ENCODE results near the gene NADSYN1. TPM values are rescaled to one million over a fixed set of nuclear protein-coding genes. Genes with fewer than 3 reads are reported as not detected.
"Not testable (repeated sequence)": the region's sequence is repeated elsewhere in the genome, so short reads cannot be mapped to it uniquely, and the experiment has no call there.

The NADSYN1 gene
- polyA plus RNA-seq, 2 donors: 67.9 to 98.4 TPM

DNA sequence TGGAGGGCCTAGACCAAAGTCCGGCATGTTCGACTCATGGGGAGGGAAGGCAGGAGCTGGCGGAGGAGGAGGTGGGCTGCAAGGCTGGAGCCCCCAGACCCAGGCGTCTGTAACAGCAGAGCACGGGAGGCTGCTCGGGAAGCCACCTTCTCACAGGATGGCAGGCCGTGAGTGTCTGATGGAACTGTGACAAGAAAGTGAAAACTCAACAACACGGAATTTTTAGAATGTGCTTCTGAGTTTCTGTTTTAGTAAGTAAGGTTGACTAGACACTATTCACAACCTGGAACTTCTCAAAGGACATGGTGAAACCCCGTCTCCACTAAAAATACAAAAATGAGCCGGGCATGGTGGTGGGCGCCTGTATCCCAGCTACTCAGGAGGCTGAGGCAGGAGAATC is 87.0 kb downstream of the NADSYN1 start:
- WGBS, 2 donors: 90 to 91% methylated on average over 11 of the region's 11 CpGs
- H3K9me3 ChIP-seq (ENCODE audit: control insufficient read depth in 2 of 2, insufficient read depth in 1 of 2, low read depth in 1 of 2, low read length in 1 of 2); H3K4me1 ChIP-seq (ENCODE audit: control insufficient read depth in 2 of 2, insufficient read depth in 2 of 2, low read length in 1 of 2); H3K27ac ChIP-seq (ENCODE audit: low read depth in 2 of 2, low read length in 1 of 2); H3K27me3 ChIP-seq (ENCODE audit: control insufficient read depth in 1 of 2, insufficient read depth in 2 of 2, low read length in 2 of 2); H3K4me3 ChIP-seq (ENCODE audit: low read depth in 1 of 2, low read length in 2 of 2); H3K36me3 ChIP-seq (ENCODE audit: control insufficient read depth in 2 of 2, insufficient read depth in 2 of 2, low read length in 1 of 2): not testable (repeated sequence)

DNA sequence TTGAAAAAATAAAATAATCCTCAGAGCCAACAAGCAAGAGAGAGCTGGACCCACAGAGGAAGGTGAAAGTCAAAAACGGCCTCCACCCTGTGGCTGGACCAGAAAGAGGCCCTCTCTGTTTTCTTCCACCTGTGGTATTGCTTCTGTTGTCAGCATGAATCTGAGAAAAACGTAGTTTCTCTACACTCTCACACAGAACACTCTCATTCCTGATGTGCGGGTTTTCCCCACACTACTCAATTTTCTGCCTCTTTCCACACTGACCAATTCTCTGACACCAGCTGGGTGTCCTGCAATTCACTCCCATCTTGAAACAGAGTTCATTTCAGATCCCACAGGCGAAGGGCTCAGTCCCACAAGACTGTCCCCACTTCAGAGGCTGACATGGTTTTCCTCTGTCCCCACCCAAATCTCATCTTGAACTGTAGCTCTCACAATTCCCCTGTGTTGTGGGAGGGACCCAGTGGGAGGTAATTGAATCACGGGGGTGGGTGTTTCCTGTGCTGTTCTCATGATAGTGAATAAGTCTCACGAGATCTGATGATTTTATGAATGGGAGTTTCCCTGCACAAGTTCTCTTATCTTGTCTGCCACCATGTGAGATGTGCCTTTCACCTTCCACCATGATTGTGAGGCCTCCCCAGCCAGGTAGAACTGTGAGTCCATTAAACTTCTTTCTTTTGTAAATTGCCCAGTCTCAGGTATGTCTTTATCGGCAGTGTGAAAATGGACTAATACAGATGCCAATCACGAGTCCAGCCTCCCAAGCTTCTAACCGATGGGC is 87.7 kb downstream of the NADSYN1 start:
- not testable (repeated sequence) for H3K27ac ChIP-seq (ENCODE audit: low read depth in 2 of 2, low read length in 1 of 2); H3K27me3 ChIP-seq (ENCODE audit: control insufficient read depth in 1 of 2, insufficient read depth in 2 of 2, low read length in 2 of 2); H3K4me3 ChIP-seq (ENCODE audit: low read depth in 1 of 2, low read length in 2 of 2); H3K4me1 ChIP-seq (ENCODE audit: control insufficient read depth in 2 of 2, insufficient read depth in 2 of 2, low read length in 1 of 2); H3K9me3 ChIP-seq (ENCODE audit: control insufficient read depth in 2 of 2, insufficient read depth in 1 of 2, low read depth in 1 of 2, low read length in 1 of 2); H3K36me3 ChIP-seq (ENCODE audit: control insufficient read depth in 2 of 2, insufficient read depth in 2 of 2, low read length in 1 of 2)
- WGBS, 2 donors: 85 to 87% methylated on average over 9 of the region's 9 CpGs

GRCh38 chr11:71542382-71542781 is 89.4 kb downstream of the NADSYN1 start:
- H3K36me3 ChIP-seq (ENCODE audit: control insufficient read depth in 2 of 2, insufficient read depth in 2 of 2, low read length in 1 of 2): no peaks in the 10 kb centered on the region
- no peaks in the 10 kb centered on the region for H3K27me3 ChIP-seq (ENCODE audit: control insufficient read depth in 1 of 2, insufficient read depth in 2 of 2, low read length in 2 of 2)
- WGBS, 2 donors: 88 to 91% methylated on average over 7 of the region's 7 CpGs
- no peak overlapping the region for H3K4me3 ChIP-seq (ENCODE audit: low read depth in 1 of 2, low read length in 2 of 2)
- H3K9me3 ChIP-seq (ENCODE audit: control insufficient read depth in 2 of 2, insufficient read depth in 1 of 2, low read depth in 1 of 2, low read length in 1 of 2): peaks cover 0 to 4% of the 10 kb centered on the region in 2 donors
- no peaks in the 10 kb centered on the region for H3K4me1 ChIP-seq (ENCODE audit: control insufficient read depth in 2 of 2, insufficient read depth in 2 of 2, low read length in 1 of 2)
- H3K27ac ChIP-seq (ENCODE audit: low read depth in 2 of 2, low read length in 1 of 2): no peak overlapping the region

- Histone ChIP-seq H3K36me3 (ENCODE audit: control insufficient read depth in 2 of 2, insufficient read depth in 2 of 2, low read length in 1 of 2) (no peaks in the 10 kb centered on the region), H3K4me3 (ENCODE audit: low read depth in 1 of 2, low read length in 2 of 2) (no peak overlapping the region), H3K27me3 (ENCODE audit: control insufficient read depth in 1 of 2, insufficient read depth in 2 of 2, low read length in 2 of 2) (no peaks in the 10 kb centered on the region), H3K27ac (ENCODE audit: low read depth in 2 of 2, low read length in 1 of 2) (no peak overlapping the region), H3K4me1 (ENCODE audit: control insufficient read depth in 2 of 2, insufficient read depth in 2 of 2, low read length in 1 of 2) (no peaks in the 10 kb centered on the region), H3K9me3 (ENCODE audit: control insufficient read depth in 2 of 2, insufficient read depth in 1 of 2, low read depth in 1 of 2, low read length in 1 of 2) (peaks cover 0 to 4% of the 10 kb centered on the region in 2 donors)
- WGBS, 2 donors: 72 to 76% methylated on average over 15 of the region's 15 CpGs
These were observed 90.1 kb downstream of the NADSYN1 start for GRCh38 chr11:71542879-71543777.

DNA sequence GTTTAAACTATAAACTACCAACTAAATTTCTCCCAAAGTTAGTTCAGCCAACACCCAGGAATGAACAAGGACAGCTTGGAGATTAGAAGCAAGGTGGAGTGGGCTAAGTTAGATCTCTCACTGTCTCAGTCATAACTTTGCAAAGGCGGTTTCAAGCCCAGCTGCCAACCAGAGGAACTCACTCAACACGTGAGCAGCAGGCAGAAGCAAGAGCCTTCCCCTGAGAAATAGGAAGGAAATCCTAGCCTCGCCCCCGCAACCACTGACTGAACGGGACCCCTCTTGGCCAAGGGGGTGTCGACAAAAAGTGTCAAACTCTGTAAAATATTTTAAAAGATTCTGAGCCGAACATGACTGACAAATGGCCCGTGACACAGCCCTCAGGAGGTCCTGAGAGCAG is 90.9 kb downstream of the NADSYN1 start:
- WGBS, 2 donors: 54 to 55% methylated on average over 8 of the region's 8 CpGs
- H3K4me1 ChIP-seq (ENCODE audit: control insufficient read depth in 2 of 2, insufficient read depth in 2 of 2, low read length in 1 of 2): no peaks in the 10 kb centered on the region

GRCh38 chr11:71544525-71545214 is 91.7 kb downstream of the NADSYN1 start:
- H3K27me3 ChIP-seq (ENCODE audit: control insufficient read depth in 1 of 2, insufficient read depth in 2 of 2, low read length in 2 of 2): no peaks in the 10 kb centered on the region
- no peak overlapping the region for H3K27ac ChIP-seq (ENCODE audit: low read depth in 2 of 2, low read length in 1 of 2)
- WGBS, 2 donors: 70 to 79% methylated on average over 6 of the region's 6 CpGs
- H3K36me3 ChIP-seq (ENCODE audit: control insufficient read depth in 2 of 2, insufficient read depth in 2 of 2, low read length in 1 of 2): no peaks in the 10 kb centered on the region
- no peak overlapping the region for H3K4me3 ChIP-seq (ENCODE audit: low read depth in 1 of 2, low read length in 2 of 2)
- peaks cover 0 to 4% of the 10 kb centered on the region in 2 donors for H3K9me3 ChIP-seq (ENCODE audit: control insufficient read depth in 2 of 2, insufficient read depth in 1 of 2, low read depth in 1 of 2, low read length in 1 of 2)
- no peaks in the 10 kb centered on the region for H3K4me1 ChIP-seq (ENCODE audit: control insufficient read depth in 2 of 2, insufficient read depth in 2 of 2, low read length in 1 of 2)

More for the DNA sequence above, 90.9 kb downstream of the NADSYN1 start:
- peaks cover 0 to 4% of the 10 kb centered on the region in 2 donors for H3K9me3 ChIP-seq (ENCODE audit: control insufficient read depth in 2 of 2, insufficient read depth in 1 of 2, low read depth in 1 of 2, low read length in 1 of 2)
- no peak overlapping the region for H3K4me3 ChIP-seq (ENCODE audit: low read depth in 1 of 2, low read length in 2 of 2)
- no peak overlapping the region for H3K27ac ChIP-seq (ENCODE audit: low read depth in 2 of 2, low read length in 1 of 2)
- no peaks in the 10 kb centered on the region for H3K27me3 ChIP-seq (ENCODE audit: control insufficient read depth in 1 of 2, insufficient read depth in 2 of 2, low read length in 2 of 2)
- H3K36me3 ChIP-seq (ENCODE audit: control insufficient read depth in 2 of 2, insufficient read depth in 2 of 2, low read length in 1 of 2): no peaks in the 10 kb centered on the region

DNA sequence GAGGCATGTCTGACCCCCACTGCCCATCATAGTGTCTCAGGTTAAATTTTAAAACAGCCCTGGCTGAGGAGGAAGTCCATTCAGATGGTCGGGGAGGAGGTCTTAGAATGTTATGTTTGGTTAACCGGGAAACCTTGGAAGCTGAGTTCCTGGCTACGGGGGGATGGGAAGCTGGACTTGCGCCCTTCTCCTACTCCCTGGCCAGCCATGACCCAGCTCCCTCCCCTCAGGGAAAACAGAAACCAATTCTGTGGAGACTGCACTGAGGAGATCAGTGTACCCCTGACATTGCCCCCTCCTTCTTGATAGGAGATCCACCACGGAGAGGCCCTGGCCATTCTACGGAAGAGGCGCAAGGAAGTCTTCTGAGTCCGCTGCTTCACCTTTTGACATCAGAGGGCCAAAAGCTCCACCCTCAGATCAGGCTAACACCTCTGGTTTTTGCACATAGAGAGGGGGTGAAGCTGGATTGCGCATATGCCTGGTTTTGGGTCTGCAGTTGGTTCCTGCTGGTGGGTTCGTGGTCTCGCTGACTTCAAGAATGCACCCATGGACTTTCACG is 92.5 kb downstream of the NADSYN1 start:
- H3K27ac ChIP-seq (ENCODE audit: low read depth in 2 of 2, low read length in 1 of 2): no peak overlapping the region
- H3K4me1 ChIP-seq (ENCODE audit: control insufficient read depth in 2 of 2, insufficient read depth in 2 of 2, low read length in 1 of 2): no peaks in the 10 kb centered on the region
- no peak overlapping the region for H3K4me3 ChIP-seq (ENCODE audit: low read depth in 1 of 2, low read length in 2 of 2)
- H3K36me3 ChIP-seq (ENCODE audit: control insufficient read depth in 2 of 2, insufficient read depth in 2 of 2, low read length in 1 of 2): no peaks in the 10 kb centered on the region
- H3K27me3 ChIP-seq (ENCODE audit: control insufficient read depth in 1 of 2, insufficient read depth in 2 of 2, low read length in 2 of 2): no peaks in the 10 kb centered on the region
- H3K9me3 ChIP-seq (ENCODE audit: control insufficient read depth in 2 of 2, insufficient read depth in 1 of 2, low read depth in 1 of 2, low read length in 1 of 2): peaks cover 0 to 4% of the 10 kb centered on the region in 2 donors
- WGBS, 2 donors: 86 to 89% methylated on average over 12 of the region's 12 CpGs

GRCh38 chr11:71548120-71548519 is 95.1 kb downstream of the NADSYN1 start, which contains the start of gene KRTAP5-9:
Gene KRTAP5-9, plus strand, starts transcription at chr11:71548420. Its CDS starts 238 bp downstream, at chr11:71548658.
- no peak within 1 kb of the TSS for H3K4me3 ChIP-seq (ENCODE audit: low read depth in 1 of 2, low read length in 2 of 2)
- peaks cover 0 to 4% of the 10 kb centered on the region in 2 donors for H3K9me3 ChIP-seq (ENCODE audit: control insufficient read depth in 2 of 2, insufficient read depth in 1 of 2, low read depth in 1 of 2, low read length in 1 of 2)
- H3K36me3 ChIP-seq (ENCODE audit: control insufficient read depth in 2 of 2, insufficient read depth in 2 of 2, low read length in 1 of 2): no peaks in the 10 kb centered on the region
- WGBS, 2 donors: 78 to 79% methylated on average over 5 of the region's 5 CpGs
- no peaks in the 10 kb centered on the region for H3K27me3 ChIP-seq (ENCODE audit: control insufficient read depth in 1 of 2, insufficient read depth in 2 of 2, low read length in 2 of 2)
- no peaks in the 10 kb centered on the region for H3K4me1 ChIP-seq (ENCODE audit: control insufficient read depth in 2 of 2, insufficient read depth in 2 of 2, low read length in 1 of 2)
- H3K27ac ChIP-seq (ENCODE audit: low read depth in 2 of 2, low read length in 1 of 2): no peak within 1 kb of the TSS

GRCh38 chr11:71548716-71549151 is 95.7 kb downstream of the NADSYN1 start:
- WGBS, 2 donors: 43 to 51% methylated on average over 5 of the region's 5 CpGs
- Histone ChIP-seq H3K27me3 (ENCODE audit: control insufficient read depth in 1 of 2, insufficient read depth in 2 of 2, low read length in 2 of 2) (no peaks in the 10 kb centered on the region), H3K36me3 (ENCODE audit: control insufficient read depth in 2 of 2, insufficient read depth in 2 of 2, low read length in 1 of 2) (no peaks in the 10 kb centered on the region), H3K4me1 (ENCODE audit: control insufficient read depth in 2 of 2, insufficient read depth in 2 of 2, low read length in 1 of 2) (no peaks in the 10 kb centered on the region), H3K27ac (ENCODE audit: low read depth in 2 of 2, low read length in 1 of 2) (no peak overlapping the region), H3K4me3 (ENCODE audit: low read depth in 1 of 2, low read length in 2 of 2) (no peak overlapping the region), H3K9me3 (ENCODE audit: control insufficient read depth in 2 of 2, insufficient read depth in 1 of 2, low read depth in 1 of 2, low read length in 1 of 2) (peaks cover 0 to 4% of the 10 kb centered on the region in 2 donors)
